Measurements from ENCODE around the gene KPNA6.

DNA sequence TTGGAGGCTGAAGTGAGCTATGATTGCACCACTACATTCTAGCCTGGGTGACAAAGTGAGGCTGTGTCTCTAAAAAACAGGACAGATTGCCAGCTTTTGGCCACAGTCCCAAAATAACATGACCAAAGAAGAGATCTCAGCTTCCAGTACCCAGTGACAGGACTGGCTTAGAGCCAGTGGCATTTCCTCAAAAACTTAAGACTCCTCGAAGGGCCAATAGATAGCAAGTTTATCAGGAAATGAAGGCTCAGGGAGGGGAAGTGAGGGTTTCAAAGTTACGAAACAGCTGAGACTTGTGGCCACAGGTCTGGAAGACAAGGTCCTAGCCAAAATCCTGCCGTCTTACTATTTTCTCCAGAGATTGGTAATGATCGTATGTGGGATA is 41.4 kb upstream of the KPNA6 start:
- TF ChIP-seq POLR2A (IDR thresholded peaks at IDR 0.05; ENCODE audit: low read depth, low read length) (no peak; the same call in 1 of the 2 replicates), ZBTB4 (CRISPR knock-in tag; IDR thresholded peaks at IDR 0.05) (no peak), FOS (IDR thresholded peaks at IDR 0.05; ENCODE audit: borderline replicate concordance, extremely low read depth, insufficient read length) (no peak), SRF (IDR thresholded peaks at IDR 0.05; ENCODE audit: low read depth in 2 of 2, low read length in 2 of 2) (no peak)
